Left lobe of liver (tissue), 2 donors: ENCODE results near the gene TMEM106B. TPM values are rescaled to one million over a fixed set of nuclear protein-coding genes. Genes with fewer than 3 reads are reported as not detected.
"Not testable (repeated sequence)": the region's sequence is repeated elsewhere in the genome, so short reads cannot be mapped to it uniquely, and the experiment has no call there.

Source experiments
- ATAC-seq: fragments of 200-7000 bp; cut with Tn5 transposase; one replicate; pipeline ENCODE4 v1.9.1; 2020; ENCODE audit warnings: mild to moderate bottlenecking, moderate library complexity
- DNase-seq: peaks from one replicate; pipeline ENCODE4 v3.0.0-alpha.2; 2020; ENCODE audit warnings: low spot score
- total RNA-seq: library from RNA; stranded (reverse); gene quantifications from one replicate; pipeline ENCODE4 v1.2.1, GENCODE V29; 2021
- donor health status: DM: no; HTN: no; CAD: no; lungs with moderate emphysema.
- donor health status: DM: no; HTN: yes; CAD: no.

TMEM106B gene
- total RNA-seq: 27.1 TPM

GRCh38 chr7:12211054-12211710, at the start of gene TMEM106B:
Gene TMEM106B, plus strand, starts transcription at chr7:12211294. Its CDS starts 3,517 bp downstream, at chr7:12214811.
- ATAC-seq: peak; percentile 93
- DNase-seq: peak; percentile 99

- ATAC-seq: peak; percentile 66
These were observed 48.5 kb upstream of the TMEM106B start for GRCh38 chr7:12162415-12163113.

GRCh38 chr7:12168065-12168464, 43.0 kb upstream of the TMEM106B start:
- ATAC-seq: not testable (repeated sequence)

More at GRCh38 chr7:12162415-12163113, 48.5 kb upstream of the TMEM106B start:
- DNase-seq: no peak

GRCh38 chr7:12169981-12170820, 40.9 kb upstream of the TMEM106B start:
- not testable (repeated sequence) for DNase-seq

More at GRCh38 chr7:12168065-12168464, 43.0 kb upstream of the TMEM106B start:
- not testable (repeated sequence) for DNase-seq

GRCh38 chr7:12173671-12174070, 37.4 kb upstream of the TMEM106B start:
- DNase-seq (no peak), ATAC-seq (no peak)

More at GRCh38 chr7:12169981-12170820, 40.9 kb upstream of the TMEM106B start:
- not testable (repeated sequence) for ATAC-seq

GRCh38 chr7:12174931-12175330, 36.2 kb upstream of the TMEM106B start:
- ATAC-seq (no peak), DNase-seq (no peak)

GRCh38 chr7:12178317-12178716, 32.8 kb upstream of the TMEM106B start:
- DNase-seq (no peak), ATAC-seq (no peak)

GRCh38 chr7:12194426-12194825, 16.7 kb upstream of the TMEM106B start:
- no peak for DNase-seq
- ATAC-seq: no peak

GRCh38 chr7:12196386-12196785, 14.7 kb upstream of the TMEM106B start:
- no peak for DNase-seq
- ATAC-seq: no peak

GRCh38 chr7:12199363-12199762, 11.7 kb upstream of the TMEM106B start:
- DNase-seq (no peak), ATAC-seq (no peak)

- no peak for DNase-seq
- no peak for ATAC-seq
These were observed 4.0 kb upstream of the TMEM106B start for GRCh38 chr7:12207046-12207445.

GRCh38 chr7:12209221-12209620, 1.9 kb upstream of the TMEM106B start:
- DNase-seq (no peak), ATAC-seq (no peak)

GRCh38 chr7:12210179-12211053, 678 bp upstream of the TMEM106B start:
- ATAC-seq: peak; percentile 66
- DNase-seq: no peak

GRCh38 chr7:12211711-12212485, 804 bp downstream of the TMEM106B start:
- ATAC-seq (no peak), DNase-seq (no peak)

- no peak for DNase-seq
- no peak for ATAC-seq
These were observed 6.2 kb downstream of the TMEM106B start for GRCh38 chr7:12217311-12217710.

- DNase-seq (no peak), ATAC-seq (no peak)
These were observed 9.4 kb downstream of the TMEM106B start for GRCh38 chr7:12220389-12221046.

- no peak for DNase-seq
- ATAC-seq: peak; percentile 28
These were observed 10.3 kb downstream of the TMEM106B start for GRCh38 chr7:12221414-12221813.

- no peak for ATAC-seq
- DNase-seq: no peak
These were observed 11.9 kb downstream of the TMEM106B start for GRCh38 chr7:12222889-12223579.
